ENCODE data around the gene OR5D14.

The OR5D14 gene

DNA sequence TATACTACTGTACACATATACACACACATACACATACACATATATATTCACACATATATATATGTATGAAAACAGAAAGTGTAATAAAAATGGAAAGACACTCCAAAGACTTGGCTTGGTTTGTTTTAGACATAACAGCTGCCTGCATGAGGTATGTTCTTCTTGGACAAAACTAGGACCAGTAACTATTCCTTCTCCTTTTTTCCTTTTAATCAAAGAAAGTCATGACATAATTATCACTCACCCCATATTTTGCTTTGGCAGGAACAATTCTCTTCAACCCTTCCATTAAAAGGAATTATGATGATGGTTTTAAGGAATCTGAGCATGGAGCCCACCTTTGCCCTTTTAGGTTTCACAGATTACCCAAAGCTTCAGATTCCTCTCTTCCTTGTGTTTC, at the start of gene OR5D14:
Gene OR5D14, plus strand, starts transcription at position 301 of the 400 bp plus-strand sequence. Its CDS starts 0 bp downstream, at position 301.
- no peak for ATAC-seq

DNA sequence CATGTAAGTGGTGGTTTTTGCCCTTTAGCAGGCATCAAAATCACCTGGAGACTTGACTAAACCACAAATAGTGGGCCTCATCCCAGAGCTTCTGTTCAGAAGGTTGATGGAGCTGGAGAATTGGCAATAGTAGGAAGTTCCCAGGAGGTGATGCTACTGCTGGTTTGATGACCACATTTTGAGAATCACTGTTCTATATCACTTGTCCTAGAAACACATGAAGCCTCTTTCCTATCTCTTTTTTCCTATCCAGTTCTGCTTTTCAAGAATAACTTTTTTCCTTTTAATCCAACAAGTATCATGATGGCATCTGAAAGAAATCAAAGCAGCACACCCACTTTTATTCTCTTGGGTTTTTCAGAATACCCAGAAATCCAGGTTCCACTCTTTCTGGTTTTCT, 22.2 kb upstream of the OR5D14 start, which contains the start of gene OR5D13:
Gene OR5D13, plus strand, starts transcription at position 301 of the 400 bp plus-strand sequence. Its CDS starts 0 bp downstream, at position 301.
- ATAC-seq (no peak), DNase-seq (no peak)

More for the DNA sequence above, at the start of gene OR5D14:
- DNase-seq = no peak

DNA sequence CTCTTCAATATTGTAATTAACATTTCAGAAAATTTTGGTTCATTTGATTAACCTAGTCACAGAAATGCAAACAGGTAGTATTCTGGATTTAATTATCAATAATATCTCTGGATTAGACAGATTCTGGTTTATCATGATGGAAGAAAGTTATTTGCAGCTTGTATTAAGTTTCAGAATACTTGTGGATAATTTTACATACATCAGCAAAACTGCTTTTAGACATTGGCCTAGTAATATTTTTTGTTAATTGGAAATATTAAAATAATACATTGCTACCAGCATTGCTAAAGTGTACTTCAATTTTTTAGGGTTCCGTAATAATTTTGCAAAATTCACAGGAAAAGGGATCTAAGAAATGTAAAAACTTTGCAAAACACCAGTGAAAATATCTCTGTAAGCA, 3.8 kb upstream of the OR5D14 start:
- DNase-seq (no peak), ATAC-seq (no peak)

DNA sequence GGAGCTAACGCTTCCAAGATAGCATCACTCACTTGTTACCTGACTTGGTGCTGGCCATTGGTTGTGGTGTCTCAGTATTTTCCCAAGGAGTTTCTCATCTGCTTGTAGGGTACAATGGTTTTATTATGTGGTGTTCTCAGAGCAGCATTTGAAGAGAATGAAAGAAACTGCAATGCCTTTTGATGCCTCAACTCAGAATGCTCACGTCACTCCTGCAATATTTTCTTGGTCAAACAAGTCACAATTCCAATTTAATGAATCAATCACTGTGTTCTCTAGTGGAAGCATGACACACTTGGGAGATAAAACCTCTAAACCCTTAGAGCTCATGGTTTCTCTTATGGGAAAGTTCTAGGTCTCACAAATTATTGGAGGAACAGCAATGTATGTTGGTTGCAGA, 2.0 kb upstream of the OR5D14 start:
- ATAC-seq = no peak
- DNase-seq = no peak

DNA sequence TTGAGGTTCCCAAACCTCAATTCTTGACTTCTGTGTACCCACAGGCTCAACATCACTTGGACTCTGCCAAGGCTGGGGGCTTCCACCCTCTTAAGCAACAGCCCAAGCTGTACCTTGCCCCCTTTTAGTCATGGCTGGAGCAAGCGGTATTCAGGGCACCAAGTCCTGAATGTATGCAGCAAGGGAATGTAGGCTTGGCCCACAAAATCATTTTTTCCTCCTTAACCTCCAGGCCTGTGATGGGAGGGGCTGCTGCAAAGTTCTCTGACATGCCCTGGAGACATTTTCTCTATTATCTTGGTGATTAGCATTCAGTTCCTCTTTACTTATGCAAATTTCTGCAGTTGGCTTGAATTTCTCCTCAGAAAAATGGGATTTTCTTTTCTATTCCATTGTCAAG, 10.9 kb downstream of the OR5D14 start:
- ATAC-seq = no peak
- DNase-seq = no peak

DNA sequence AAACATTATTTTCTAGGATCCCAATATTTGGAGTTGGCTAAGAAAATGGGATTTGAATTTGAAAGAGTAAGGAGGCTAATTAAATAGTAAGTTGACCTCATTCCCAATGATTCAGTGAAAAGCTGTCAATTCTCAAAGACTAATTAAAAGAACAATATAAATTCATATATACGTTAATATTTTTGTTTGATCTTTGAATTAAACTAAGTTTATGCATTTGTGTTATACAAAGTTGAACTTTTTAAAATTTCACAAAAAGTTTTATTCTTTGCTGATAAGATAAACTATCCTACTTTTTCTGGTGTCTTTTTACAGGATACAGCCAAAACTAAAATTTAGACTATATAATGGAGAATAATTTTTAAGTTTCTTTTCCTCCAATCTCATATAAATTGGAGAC, 15.7 kb downstream of the OR5D14 start, which contains the start of gene OR5L1:
Gene OR5L1, plus strand, starts transcription at position 301 of the 400 bp plus-strand sequence. CDS start 100 bp downstream, outside the sequence.
- DNase-seq (no peak), ATAC-seq (no peak)

DNA sequence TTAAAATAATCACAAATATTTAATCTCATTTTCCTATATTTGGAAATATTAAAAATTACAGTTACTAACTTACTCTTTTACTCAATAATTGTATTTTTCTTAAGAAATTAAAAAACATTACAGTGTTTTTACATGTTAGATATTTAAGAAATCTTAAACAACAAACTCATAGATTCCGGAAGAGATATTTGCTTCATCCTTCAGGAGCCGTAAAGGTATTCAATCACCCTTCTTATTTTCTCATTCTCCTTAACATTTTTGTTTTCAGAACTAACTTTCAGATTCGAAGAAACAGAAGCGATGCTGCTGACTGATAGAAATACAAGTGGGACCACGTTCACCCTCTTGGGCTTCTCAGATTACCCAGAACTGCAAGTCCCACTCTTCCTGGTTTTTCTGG, 24.0 kb downstream of the OR5D14 start, which contains the start of gene OR5D18:
Gene OR5D18, plus strand, starts transcription at position 301 of the 400 bp plus-strand sequence. Its CDS starts 0 bp downstream, at position 301.
- DNase-seq (no peak), ATAC-seq (no peak)

DNA sequence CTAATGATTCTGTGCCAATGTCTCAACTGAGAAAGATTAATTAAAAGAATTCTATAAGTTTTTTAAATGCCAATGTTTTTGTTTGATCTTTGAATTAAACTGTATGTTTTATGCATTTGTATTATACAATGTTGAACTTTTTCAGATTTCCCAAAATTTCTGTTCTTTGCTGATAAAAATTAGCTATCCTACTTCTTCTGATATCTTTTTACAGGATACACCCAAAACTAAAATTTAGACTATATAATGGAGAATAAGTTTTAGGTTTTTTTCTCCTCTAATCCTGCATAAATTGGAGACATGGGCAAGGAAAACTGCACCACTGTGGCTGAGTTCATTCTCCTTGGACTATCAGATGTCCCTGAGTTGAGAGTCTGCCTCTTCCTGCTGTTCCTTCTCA, 31.6 kb downstream of the OR5D14 start, which contains the start of gene OR5L2:
Gene OR5L2, plus strand, starts transcription at position 301 of the 400 bp plus-strand sequence. Its CDS starts 0 bp downstream, at position 301.
- no peak for DNase-seq
- no peak for ATAC-seq

DNA sequence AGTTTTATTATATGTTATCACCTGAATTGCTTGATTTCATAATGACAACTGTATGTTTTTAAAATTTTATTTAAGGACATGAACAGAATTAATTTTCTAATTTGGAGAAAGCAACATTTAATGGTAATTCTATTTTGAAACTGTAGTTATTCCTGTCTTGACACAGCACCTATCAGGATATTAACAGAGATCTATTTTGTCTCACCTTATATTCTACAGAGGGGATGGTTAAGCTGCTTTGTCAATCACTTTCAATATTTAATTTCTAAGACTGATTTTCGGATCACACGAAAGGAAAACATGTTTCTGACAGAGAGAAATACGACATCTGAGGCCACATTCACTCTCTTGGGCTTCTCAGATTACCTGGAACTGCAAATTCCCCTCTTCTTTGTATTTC, 43.1 kb downstream of the OR5D14 start, which contains the start of gene OR5D16:
Gene OR5D16, plus strand, starts transcription at position 301 of the 400 bp plus-strand sequence. Its CDS starts 0 bp downstream, at position 301.
- DNase-seq (no peak), ATAC-seq (no peak)
